HepG2 (cell line): ENCODE measurements around the gene MBD3. TPM values are rescaled to one million over a fixed set of nuclear protein-coding genes. Genes with fewer than 3 reads are reported as not detected.

Source experiments
- ATAC-seq: fragments of 200-7000 bp; cut with Tn5 transposase; 3 replicates; pipeline ENCODE4 v1.9.1; 2020; ENCODE audit warnings: mild to moderate bottlenecking, moderate library complexity
- BruUV-seq: library from RNA; stranded (reverse); fragments of 400-500 nt; replicated peaks from 2 replicates; lab custom pipeline; 2021; lab: Mats Ljungman, UMichigan
- CTCF ChIA-PET: fragments of 300-600 bp; formaldehyde crosslinking; extraction: SDS; loops from one replicate; lab custom pipeline; 2021; ENCODE audit warnings: low total read pairs, inconsistent platforms, low intra/inter-chr PET ratio; lab: Yijun Ruan, JAX
- POLR2A ChIA-PET: fragments of 350-600 bp; sonication (Branson Sonifier 250); formaldehyde crosslinking; loops from one replicate; lab custom pipeline; 2020; ENCODE audit warnings: antibody characterized with exemption, inconsistent platforms; lab: Yijun Ruan, JAX
- DNase-seq: peaks from one replicate; pipeline ENCODE4 v3.0.0-alpha.2; 2015; ENCODE audit warnings: low spot score
- FAIRE-seq: peaks from 3 replicates; lab custom pipeline; 2011; peaks lifted over from hg19 to GRCh38; lab: Jason Lieb, UNC
- H2AFZ ChIP-seq: one replicate; pipeline ENCODE4 v1.6.1; 2011; ENCODE audit warnings: low read length, inconsistent platforms
- H3K27ac ChIP-seq: fragments of 300-600 bp; 3 replicates; pipeline ENCODE4 v1.8.0; 2011; ENCODE audit warnings: mixed run types, mild to moderate bottlenecking, mixed read lengths, low read length, inconsistent platforms; ENCODE audit not compliant: insufficient read depth; ENCODE audit errors: extremely low read length
- H3K27me3 ChIP-seq, 2 experiments: fragments of 200-600 bp in 1 of 2; 2 replicates in 1 of 2; 3 replicates in 1 of 2; pipeline versions ENCODE4 v1.6.0 to v1.8.0; 2011; ENCODE audit warnings: low read length in 2 of 2, mild to moderate bottlenecking in 2 of 2, moderate library complexity in 2 of 2, inconsistent platforms in 1 of 2; ENCODE audit not compliant: insufficient read depth in 2 of 2, control insufficient read depth in 1 of 2
- H3K36me3 ChIP-seq, 2 experiments: fragments of 200-600 bp in 1 of 2; replicated peaks in 1 of 2; 2 replicates in 1 of 2; 3 replicates in 1 of 2; pipeline versions ENCODE4 v1.5.1 to v1.8.0; 2011; ENCODE audit warnings: low read length in 2 of 2, inconsistent platforms in 1 of 2; ENCODE audit not compliant: insufficient read depth in 2 of 2, control insufficient read depth in 1 of 2
- H3K4me1 ChIP-seq: 2 replicates; pipeline ENCODE4 v1.5.1; 2012; ENCODE audit warnings: low read length, inconsistent platforms; ENCODE audit not compliant: insufficient read depth
- H3K4me2 ChIP-seq: 2 replicates; pipeline ENCODE4 v1.6.0; 2011; ENCODE audit warnings: low read depth, low read length, inconsistent platforms
- H3K4me3 ChIP-seq, 3 experiments: fragments of 200-600 bp in 1 of 3; sonication (generic), shearing (Covaris generic) in 1 of 3; replicated peaks in 1 of 3; 2 replicates each; pipeline ENCODE4 v1.5.1; 2011 to 2016; ENCODE audit warnings: low read length in 3 of 3, inconsistent platforms in 2 of 3, low read depth in 2 of 3, mild to moderate bottlenecking in 2 of 3, control low read depth in 1 of 3, mixed read lengths in 1 of 3; ENCODE audit not compliant: insufficient read depth in 1 of 3
- H3K79me2 ChIP-seq: one replicate; pipeline ENCODE4 v1.6.1; 2011; ENCODE audit warnings: low read length, inconsistent platforms; ENCODE audit not compliant: insufficient read depth
- H3K9ac ChIP-seq: 2 replicates; pipeline ENCODE4 v1.6.0; 2011; ENCODE audit warnings: mild to moderate bottlenecking, low read depth, low read length, inconsistent platforms; ENCODE audit not compliant: insufficient read depth
- H3K9me3 ChIP-seq: 2 replicates; pipeline ENCODE4 v1.5.1; 2012; ENCODE audit warnings: mild to moderate bottlenecking, low read length
- H4K20me1 ChIP-seq: 2 replicates; pipeline ENCODE4 v1.6.0; 2011; ENCODE audit warnings: inconsistent platforms, mild to moderate bottlenecking, low read length, moderate library complexity; ENCODE audit not compliant: insufficient read depth
- E2F2 ChIP-seq: sonication (generic); formaldehyde crosslinking; IDR thresholded peaks from 2 replicates; pipeline ENCODE4 v1.4.0; 2020; ENCODE audit warnings: missing genetic modification reagents, borderline replicate concordance
- GPN1 ChIP-seq: sonication (generic); formaldehyde crosslinking; IDR thresholded peaks from 2 replicates; pipeline ENCODE4 v1.5.1; 2020; ENCODE audit warnings: missing genetic modification reagents, borderline replicate concordance
- MBD4 ChIP-seq: IDR thresholded peaks from 2 replicates; pipeline ENCODE4 v1.6.1; 2012; ENCODE audit warnings: low read length, inconsistent platforms, borderline replicate concordance
- NR2F1 ChIP-seq, 2 experiments: fragments of 450-650 bp in 1 of 2; formaldehyde crosslinking in 1 of 2; IDR thresholded peaks; 2 replicates each; pipeline versions ENCODE4 v1.5.0 to v1.6.1; 2016 to 2020; ENCODE audit warnings: mild to moderate bottlenecking in 1 of 2, missing compliant biosample characterization in 1 of 2, missing genetic modification reagents in 1 of 2, moderate library complexity in 1 of 2
- NR2F6 ChIP-seq, 2 experiments: IDR thresholded peaks; 2 replicates each; pipeline ENCODE4 v1.6.1; 2016; ENCODE audit warnings: antibody characterized with exemption in 1 of 2, mild to moderate bottlenecking in 1 of 2
- ZBTB26 ChIP-seq: IDR thresholded peaks from 2 replicates; pipeline ENCODE4 v1.6.1; 2016; ENCODE audit warnings: missing compliant biosample characterization, missing genetic modification reagents, borderline replicate concordance
- ZNF317 ChIP-seq: sonication (generic); formaldehyde crosslinking; IDR thresholded peaks from 2 replicates; pipeline ENCODE4 v1.5.0; 2020; ENCODE audit warnings: mild to moderate bottlenecking, missing genetic modification reagents
- ZNF329 ChIP-seq: sonication (generic); formaldehyde crosslinking; IDR thresholded peaks from 2 replicates; pipeline ENCODE4 v1.9.0; 2021; ENCODE audit warnings: low read depth, mild to moderate bottlenecking, missing genetic modification reagents
- ZNF570 ChIP-seq: sonication (generic); formaldehyde crosslinking; IDR thresholded peaks from 2 replicates; pipeline ENCODE4 v1.4.0; 2020; ENCODE audit warnings: mild to moderate bottlenecking, missing genetic modification reagents, borderline replicate concordance
- ZNF614 ChIP-seq: IDR thresholded peaks from 2 replicates; pipeline ENCODE4 v1.6.1; 2018; ENCODE audit warnings: missing biosample characterization, missing genetic modification reagents, inconsistent platforms, borderline replicate concordance
- ZNF788 ChIP-seq: sonication (generic); formaldehyde crosslinking; IDR thresholded peaks from 2 replicates; pipeline ENCODE4 v1.5.0; 2020; ENCODE audit warnings: mild to moderate bottlenecking, missing genetic modification reagents, borderline replicate concordance
- WGBS: methylation state at CpG from one replicate; pipeline ENCODE4 v1.1.6; 2017; ENCODE audit warnings: low lambda C conversion rate; 5-methylcytosine and 5-hydroxymethylcytosine counted together
- in situ Hi-C: cut with HindIII; loops from 2 replicates; pipeline ENCODE4 v1.10.0; 2017; ENCODE audit warnings: low pct_unique_long_range_greater_than_20kb; ENCODE audit not compliant: extremely low pct_ligation_motif_present
- intact Hi-C: fragments of 100-400 bp; cut with micrococcal nuclease; formaldehyde crosslinking; loops from one replicate; pipeline ENCODE4 v1.10.0; 2022; ENCODE audit not compliant: unreplicated experiment
- polyA plus RNA-seq, 8 experiments: library from polyadenylated mRNA; depleted of rRNA in 3 of 8; stranded (reverse) in 7 of 8; unstranded in 1 of 8; fragments of >200 nt; fragmentation: Illumina TruSeq in 4 of 8; extraction: Trizol in 4 of 8; gene quantifications; 2 replicates each; pipeline versions ENCODE4 v1.2.1 to v1.2.3, GENCODE V29; 2011 to 2016; ENCODE audit warnings: low read depth in 4 of 8, missing spikeins in 1 of 8, mixed read lengths in 1 of 8; ENCODE audit not compliant: insufficient read depth in 1 of 8
- total RNA-seq, 5 experiments: library from RNA; depleted of rRNA; stranded (reverse); fragments of >200 nt; fragmentation: Illumina TruSeq; extraction: Trizol; gene quantifications; 2 replicates each; pipeline ENCODE4 v1.2.3, GENCODE V29; 2016; ENCODE audit warnings: low read depth in 1 of 5

Gene MBD3
- total and polyA plus RNA-seq, 2 of the 13 experiments (the other 11 are each of a cell fraction or from before 2014, with no cell fraction given) = 21.2 to 76.9 TPM

GRCh38 chr19:1630012-1630411, 37.3 kb upstream of the MBD3 start (continued):
- TF ChIP-seq NR2F1 (CRISPR knock-in tag; IDR thresholded peaks at IDR 0.05) (no peak), NR2F6 (IDR thresholded peaks at IDR 0.05) (no peak), NR2F6 (CRISPR knock-in tag; IDR thresholded peaks at IDR 0.05) (no peak), ZNF317 (CRISPR knock-in tag) (no peak), MBD4 (no peak), E2F2 (CRISPR knock-in tag) (no peak), ZBTB26 (CRISPR knock-in tag) (no peak), ZNF788 (no peak), ZNF570 (no peak), GPN1 (CRISPR knock-in tag) (no peak)

GRCh38 chr19:1629256-1629808, 36.7 kb upstream of the MBD3 start:
- FAIRE-seq = no peak
- no peak for TF ChIP-seq ZNF614 (CRISPR knock-in tag)
- TF ChIP-seq ZNF329 (CRISPR knock-in tag) = peak; percentile 99
- TF ChIP-seq, all 625 proteins: peak for 1
- H3K4me2 ChIP-seq = no peak overlapping the region
- no TSS peak for BruUV-seq
- no peaks in the 10 kb centered on the region for H3K9me3 ChIP-seq
- no peak overlapping the region for H2AFZ ChIP-seq
- ChIA-PET POLR2A (no interaction called here), CTCF (no interaction called here)
- WGBS = 99% methylated on average over 17 of the region's 24 CpGs
- intact Hi-C loops (no loop called here), in situ Hi-C loops (no loop called here)
- 0 out of 2 replicates have a peak, but pooled peaks cover 11% of the 10 kb centered on the region for H3K4me1 ChIP-seq
- H3K36me3 ChIP-seq = peaks cover 7 to 31% of the 10 kb centered on the region in 2 experiments; a peak in 4 of 5 replicates
- H3K79me2 ChIP-seq = no peaks in the 10 kb centered on the region
- no peak overlapping the region for H3K4me3 ChIP-seq
- no peak for ATAC-seq
- H3K27me3 ChIP-seq = no peaks in the 10 kb centered on the region
- DNase-seq = no peak
- H3K27ac ChIP-seq = no peak overlapping the region
- H4K20me1 ChIP-seq = no peaks in the 10 kb centered on the region
- H3K9ac ChIP-seq = no peak overlapping the region
